H1 (cell line): ENCODE measurements around the gene KCTD15. TPM values are rescaled to one million over a fixed set of nuclear protein-coding genes. Genes with fewer than 3 reads are reported as not detected.

Experiments used
- CTCF ChIA-PET: fragments of 300-600 bp; sonication (Branson Sonifier 250); formaldehyde crosslinking; loops from one replicate; lab custom pipeline; 2021; ENCODE audit not compliant: partially characterized antibody; lab: Charles Lee
- POLR2A ChIA-PET: fragments of 300-600 bp; sonication (Branson Sonifier 250); formaldehyde crosslinking; loops from one replicate; lab custom pipeline; 2021; ENCODE audit warnings: inconsistent platforms; ENCODE audit not compliant: partially characterized antibody; lab: Charles Lee
- DNase-seq, 2 experiments: peaks; one replicate each; pipeline versions ENCODE4 v3.0.0 to v3.0.0-alpha.2; 2010 to 2022; ENCODE audit warnings: low spot score in 2 of 2, low read depth in 1 of 2, mixed read lengths in 1 of 2
- FAIRE-seq: peaks from 2 replicates; lab custom pipeline; 2011; peaks lifted over from hg19 to GRCh38; lab: Jason Lieb, UNC
- H2AFZ ChIP-seq: 2 replicates; pipeline ENCODE4 v1.8.1; 2012; ENCODE audit warnings: low read length, inconsistent platforms
- H2AK5ac ChIP-seq: 2 replicates; pipeline ENCODE4 v1.6.1; 2013; ENCODE audit warnings: low read depth, low read length
- H2BK120ac ChIP-seq: replicated peaks from 2 replicates; pipeline ENCODE3; 2013; ENCODE audit warnings: low read depth, low read length, inconsistent platforms
- H2BK12ac ChIP-seq: 2 replicates; pipeline ENCODE4 v1.6.1; 2013; ENCODE audit warnings: low read depth, low read length
- H2BK15ac ChIP-seq: 2 replicates; pipeline ENCODE4 v1.6.1; 2013; ENCODE audit warnings: low read length
- H2BK20ac ChIP-seq: 2 replicates; pipeline ENCODE4 v1.6.1; 2013; ENCODE audit warnings: low read length
- H2BK5ac ChIP-seq: 2 replicates; pipeline ENCODE4 v1.6.1; 2013; ENCODE audit warnings: low read depth, low read length
- H3K14ac ChIP-seq: 2 replicates; pipeline ENCODE4 v1.6.1; 2013; ENCODE audit warnings: inconsistent platforms; ENCODE audit not compliant: insufficient read length
- H3K18ac ChIP-seq: 2 replicates; pipeline ENCODE4 v1.6.1; 2013; ENCODE audit warnings: low read length; ENCODE audit errors: extremely low read depth
- H3K23ac ChIP-seq: 2 replicates; pipeline ENCODE4 v1.6.1; 2013; ENCODE audit warnings: inconsistent platforms; ENCODE audit not compliant: insufficient read length
- H3K23me2 ChIP-seq: 2 replicates; pipeline ENCODE4 v1.6.1; 2013; ENCODE audit warnings: low read depth, low read length
- H3K27ac ChIP-seq: 2 replicates; pipeline ENCODE4 v1.6.1; 2011; ENCODE audit warnings: low read depth, low read length, inconsistent platforms
- H3K27me3 ChIP-seq, 4 experiments: replicated peaks in 1 of 4; 1 replicate in 1 of 4; 2 replicates in 3 of 4; pipeline versions ENCODE4 v1.6.1 to v1.8.1; 2011 to 2013; ENCODE audit warnings: low read length in 3 of 4, mild to moderate bottlenecking in 3 of 4, inconsistent platforms in 2 of 4, mixed read lengths in 2 of 4, moderate library complexity in 1 of 4; ENCODE audit not compliant: control insufficient read depth in 3 of 4, insufficient read depth in 3 of 4; ENCODE audit errors: extremely low read depth in 1 of 4
- H3K36me3 ChIP-seq, 4 experiments: 2 replicates each; pipeline versions ENCODE4 v1.6.1 to v1.8.1; 2011 to 2013; ENCODE audit warnings: mild to moderate bottlenecking in 4 of 4, low read length in 3 of 4, moderate library complexity in 2 of 4, control low read depth in 1 of 4, inconsistent platforms in 1 of 4; ENCODE audit not compliant: insufficient read depth in 4 of 4, control insufficient read depth in 2 of 4
- H3K4ac ChIP-seq: replicated peaks from 2 replicates; pipeline ENCODE3; 2013; ENCODE audit warnings: low read length, low read depth, mixed read lengths, inconsistent platforms; ENCODE audit not compliant: insufficient read length
- H3K4me1 ChIP-seq, 4 experiments: replicated peaks in 1 of 4; 1 replicate in 1 of 4; 2 replicates in 3 of 4; pipeline versions ENCODE4 v1.6.1 to v1.8.1; 2011 to 2013; ENCODE audit warnings: low read length in 3 of 4, inconsistent platforms in 2 of 4, mixed read lengths in 1 of 4; ENCODE audit not compliant: insufficient read depth in 4 of 4, control insufficient read depth in 3 of 4
- H3K4me2 ChIP-seq, 2 experiments: 2 replicates each; pipeline versions ENCODE4 v1.6.1 to v1.8.1; 2011 to 2013; ENCODE audit warnings: low read depth in 2 of 2, low read length in 2 of 2, control low read depth in 1 of 2, inconsistent platforms in 1 of 2, mild to moderate bottlenecking in 1 of 2; ENCODE audit not compliant: insufficient read depth in 1 of 2
- H3K4me3 ChIP-seq, 4 experiments: fragments of 200-600, 300-600 bp in 1 of 4; sonication (generic), shearing (Covaris generic), sonication (Bioruptor Twin) in 1 of 4; 2 replicates each; pipeline versions ENCODE4 v1.5.1 to v1.8.1; 2011 to 2016; ENCODE audit warnings: low read length in 4 of 4, low read depth in 3 of 4, control low read depth in 2 of 4, inconsistent platforms in 2 of 4, mild to moderate bottlenecking in 2 of 4, mixed read lengths in 1 of 4, moderate library complexity in 1 of 4; ENCODE audit not compliant: insufficient read depth in 2 of 4; ENCODE audit errors: extremely low read depth in 1 of 4
- H3K56ac ChIP-seq: replicated peaks from 2 replicates; pipeline ENCODE3; 2013; ENCODE audit warnings: low read depth, mild to moderate bottlenecking, mixed read lengths, low read length, inconsistent platforms; ENCODE audit not compliant: insufficient read length
- H3K79me1 ChIP-seq: 2 replicates; pipeline ENCODE4 v1.6.1; 2013; ENCODE audit warnings: low read depth, low read length, control low read depth
- H3K79me2 ChIP-seq, 2 experiments: 2 replicates each; pipeline versions ENCODE4 v1.6.1 to v1.8.1; 2012 to 2013; ENCODE audit warnings: low read length in 2 of 2, mild to moderate bottlenecking in 2 of 2, inconsistent platforms in 1 of 2; ENCODE audit not compliant: insufficient read depth in 2 of 2, control insufficient read depth in 1 of 2
- H3K9ac ChIP-seq, 4 experiments: replicated peaks in 1 of 4; 1 replicate in 1 of 4; 2 replicates in 3 of 4; pipeline versions ENCODE4 v1.6.1 to v1.8.1; 2011 to 2013; ENCODE audit warnings: low read depth in 3 of 4, low read length in 3 of 4, control low read depth in 2 of 4, mild to moderate bottlenecking in 2 of 4, moderate library complexity in 2 of 4, inconsistent platforms in 1 of 4; ENCODE audit errors: extremely low read depth in 1 of 4
- H3K9me3 ChIP-seq, 2 experiments: 2 replicates each; pipeline versions ENCODE4 v1.6.1 to v1.8.1; 2012 to 2013; ENCODE audit warnings: mild to moderate bottlenecking in 2 of 2, moderate library complexity in 2 of 2, control low read depth in 1 of 2, inconsistent platforms in 1 of 2, low read depth in 1 of 2, low read length in 1 of 2, mixed read lengths in 1 of 2; ENCODE audit not compliant: insufficient read depth in 2 of 2
- H4K20me1 ChIP-seq, 2 experiments: replicated peaks in 1 of 2; 2 replicates each; pipeline versions ENCODE3 to v1.8.1; 2011 to 2013; ENCODE audit warnings: inconsistent platforms in 2 of 2, low read length in 2 of 2, mild to moderate bottlenecking in 1 of 2; ENCODE audit not compliant: insufficient read depth in 2 of 2, control insufficient read depth in 1 of 2
- H4K5ac ChIP-seq: 2 replicates; pipeline ENCODE4 v1.6.1; 2013; ENCODE audit warnings: low read length, low read depth, mixed read lengths, inconsistent platforms; ENCODE audit not compliant: insufficient read length
- H4K8ac ChIP-seq: 2 replicates; pipeline ENCODE4 v1.8.0; 2013; ENCODE audit warnings: mild to moderate bottlenecking, moderate library complexity, low read length, inconsistent platforms; ENCODE audit not compliant: insufficient read depth; ENCODE audit errors: extremely low read depth
- H4K91ac ChIP-seq: replicated peaks from 2 replicates; pipeline ENCODE3; 2013; ENCODE audit warnings: low read length, mixed read lengths, inconsistent platforms; ENCODE audit not compliant: insufficient read length
- ATF3 ChIP-seq: IDR thresholded peaks from 2 replicates; pipeline ENCODE4 v1.6.1; 2011; ENCODE audit warnings: low read depth, mild to moderate bottlenecking, low read length; ENCODE audit not compliant: insufficient read depth
- CREB1 ChIP-seq: IDR thresholded peaks from 2 replicates; pipeline ENCODE4 v1.6.1; 2012; ENCODE audit warnings: inconsistent platforms
- GTF2F1 ChIP-seq: IDR thresholded peaks from 2 replicates; pipeline ENCODE4 v1.6.1; 2012; ENCODE audit warnings: low read depth, low read length, improper control_type of control experiment, borderline replicate concordance
- KDM1A ChIP-seq: fragments of 200-600, 300-600 bp; sonication (generic); IDR thresholded peaks from 2 replicates; pipeline ENCODE4 v1.7.1; 2016; ENCODE audit warnings: mild to moderate bottlenecking, low read length, borderline replicate concordance
- KDM4A ChIP-seq: IDR thresholded peaks from one replicate; pipeline ENCODE4 v1.7.1; 2012; ENCODE audit warnings: low read depth, mild to moderate bottlenecking, moderate library complexity, low read length, inconsistent platforms; ENCODE audit not compliant: severe bottlenecking
- MAX ChIP-seq: IDR thresholded peaks from 2 replicates; pipeline ENCODE4 v1.6.1; 2012; ENCODE audit warnings: inconsistent platforms
- POLR2A ChIP-seq, 2 experiments: IDR thresholded peaks; 1 replicate in 1 of 2; 2 replicates in 1 of 2; pipeline ENCODE4 v1.6.1; 2011; ENCODE audit warnings: low read depth in 2 of 2, low read length in 2 of 2, mild to moderate bottlenecking in 2 of 2; ENCODE audit errors: control extremely low read depth in 1 of 2
- SIX5 ChIP-seq: IDR thresholded peaks from 2 replicates; pipeline ENCODE4 v1.6.1; 2011; ENCODE audit warnings: mild to moderate bottlenecking, low read depth, low read length
- SP4 ChIP-seq: IDR thresholded peaks from 2 replicates; pipeline ENCODE4 v1.6.1; 2012; ENCODE audit warnings: low read length, inconsistent platforms
- TCF12 ChIP-seq: IDR thresholded peaks from 2 replicates; pipeline ENCODE4 v1.6.1; 2011; ENCODE audit warnings: low read depth, mild to moderate bottlenecking, low read length
- WGBS, 2 experiments: shearing (Covaris generic) in 1 of 2; methylation state at CpG; one replicate each; pipeline versions ENCODE4 v1.1.6 to v1.1.7; 2013 to 2015; ENCODE audit warnings: low lambda C conversion rate in 2 of 2, mixed read lengths in 2 of 2, inconsistent platforms in 1 of 2, low coverage in 1 of 2, missing lambda C conversion rate in 1 of 2; ENCODE audit not compliant: insufficient replicate concordance in 2 of 2, insufficient coverage in 1 of 2, insufficient read length in 1 of 2; ENCODE audit errors: extremely low coverage in 1 of 2, missing lambda C conversion rate in 1 of 2; 5-methylcytosine and 5-hydroxymethylcytosine counted together
- polyA plus RNA-seq, 7 experiments: library from polyadenylated mRNA; depleted of rRNA in 3 of 7; stranded (reverse) in 5 of 7; unstranded in 2 of 7; fragments of >200 nt in 5 of 7; fragments of 200-250 nt in 2 of 7; gene quantifications; 1 replicate in 5 of 7; 2 replicates in 1 of 7; 4 replicates in 1 of 7; pipeline versions ENCODE4 v1.2.1 to v1.2.3, GENCODE V29; 2011 to 2013; ENCODE audit warnings: missing spikeins in 2 of 7, mixed read lengths in 2 of 7
- total RNA-seq: library from RNA; stranded (reverse); fragmentation: NEBNext Ultra II Directional; extraction: Animal tissue kit (Norgen Biotek cat#: 25700); gene quantifications from 2 replicates; pipeline ENCODE4 v1.2.1, GENCODE V29; 2021

Gene KCTD15
- total and polyA plus RNA-seq, 2 of the 8 experiments (the other 6 are each of a cell fraction or from before 2014, with no cell fraction given): 25.1 to 27.0 TPM

GRCh38 chr19:33778089-33778791 is 18.4 kb upstream of the KCTD15 start:
- ChIA-PET CTCF (interaction anchor here (0.6 to 4.5 kb wide), 94 partner anchors 9 to 934 kb away, joined by 3 to 68 read pairs (median 4); partner anchors contain the start of gene KCTD15), POLR2A (interaction anchor here (0.9 to 3.4 kb wide), 8 partner anchors 14 to 366 kb away, joined by 3 to 14 read pairs (median 3); partner anchors contain the start of gene KCTD15)
- H2BK20ac ChIP-seq: peak overlapping the region; percentile 72; the same call in 1 of the 2 replicates
- H3K79me1 ChIP-seq: no peaks in the 10 kb centered on the region
- no peak overlapping the region for H3K18ac ChIP-seq
- no peak overlapping the region for H3K4ac ChIP-seq
- no peaks in the 10 kb centered on the region for H3K9me3 ChIP-seq
- DNase-seq (peak in 1 of 2 experiments; percentile 99), FAIRE-seq (no peak)
- H3K4me3 ChIP-seq: peak overlapping the region in 2 of 4 experiments; percentile 20 to 46; a peak in 4 of 8 replicates
- peak overlapping the region; percentile 92; the same call in 1 of the 2 replicates for H2BK15ac ChIP-seq
- H3K36me3 ChIP-seq: no peaks in the 10 kb centered on the region
- peaks cover 0 to 3% (median 0%) of the 10 kb centered on the region in 4 experiments; a peak in 3 of 7 replicates for H3K27me3 ChIP-seq
- peaks cover 4 to 13% of the 10 kb centered on the region in 2 experiments for H4K20me1 ChIP-seq
- no peak overlapping the region for H3K9ac ChIP-seq
- H3K14ac ChIP-seq: no peak overlapping the region
- H2BK120ac ChIP-seq: no peak overlapping the region
- no peak overlapping the region for H3K27ac ChIP-seq
- no peak overlapping the region for H2AFZ ChIP-seq
- H2AK5ac ChIP-seq: no peak overlapping the region
- H4K8ac ChIP-seq: no peak overlapping the region; the same call in 1 of the 2 replicates
- no peak overlapping the region for H4K5ac ChIP-seq
- H3K23me2 ChIP-seq: peaks cover 8% of the 10 kb centered on the region; the same call in 1 of the 2 replicates
- WGBS, 2 experiments: 39% methylated on average over 31 of the region's 49 CpGs; no CpG with 5 or more reads in 1 of the 2 experiments
- H3K56ac ChIP-seq: no peak overlapping the region
- H2BK12ac ChIP-seq: peak overlapping the region; percentile 92; the same call in 1 of the 2 replicates
- H4K91ac ChIP-seq: peak overlapping the region; percentile 93
- peak overlapping the region; percentile 36 to 61 for H3K4me2 ChIP-seq
- no peaks in the 10 kb centered on the region for H3K79me2 ChIP-seq
- H3K4me1 ChIP-seq: peaks cover 0 to 7% (median 4%) of the 10 kb centered on the region in 4 experiments; a peak in 4 of 7 replicates
- H2BK5ac ChIP-seq: peak overlapping the region; percentile 69; the same call in 1 of the 2 replicates
- no peak overlapping the region for H3K23ac ChIP-seq
- TF ChIP-seq POLR2A (IDR thresholded peaks at IDR 0.05; ENCODE audit: control extremely low read depth in 1 of 2, low read depth in 2 of 2, low read length in 2 of 2) (no peak), SP4 (0 out of 2 replicates have a peak, but pooled peaks have one; percentile 62), SIX5 (no peak), KDM1A (no peak), GTF2F1 (no peak), MAX (peak; percentile 63), KDM4A (peak; percentile 64), CREB1 (peak; percentile 46; the same call in 1 of the 2 replicates), ATF3 (peak; percentile 84), TCF12 (0 out of 2 replicates have a peak, but pooled peaks have one; percentile 13)
